ENCODE results near the gene EGFL7.

The EGFL7 gene

DNA sequence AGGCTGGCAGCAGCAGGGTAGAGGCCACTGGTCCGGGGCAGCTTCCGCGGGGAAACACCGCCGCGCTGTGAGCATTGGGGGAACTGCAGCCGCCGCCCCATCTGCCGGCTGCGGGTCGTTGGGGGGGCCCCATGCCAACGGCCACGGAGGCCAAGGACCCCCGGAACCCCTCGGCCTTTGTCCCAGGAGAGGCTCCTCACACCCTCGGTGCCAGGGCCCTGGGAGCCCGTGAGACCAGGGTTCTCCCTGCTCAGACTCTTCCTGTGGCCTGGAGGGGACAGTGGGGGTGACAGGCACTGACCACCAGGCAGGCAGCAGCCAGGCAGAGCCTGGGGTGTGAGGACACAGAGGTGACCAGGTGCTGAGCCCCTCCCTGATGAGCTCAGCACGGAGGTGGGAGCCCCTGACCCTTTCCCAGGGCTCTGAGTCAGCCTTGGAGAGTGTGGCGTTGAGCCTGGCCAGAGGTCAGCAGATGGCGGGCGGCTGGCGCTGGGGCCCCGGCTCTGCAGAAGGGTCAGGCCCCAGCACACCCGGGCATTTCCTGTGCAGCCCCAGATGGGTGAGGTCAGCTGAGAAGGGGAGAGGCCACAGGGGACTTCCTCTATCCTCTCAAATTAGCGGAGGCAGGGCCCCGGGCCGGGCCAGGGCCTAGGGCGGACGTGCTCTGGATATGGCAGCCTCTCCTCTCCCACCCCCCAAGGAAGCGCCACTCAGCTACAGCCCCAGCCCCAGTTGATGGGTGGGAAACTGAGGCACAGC lies 17.9 kb upstream of the EGFL7 start:
- DNase-seq (ENCODE audit: low spot score): peak; percentile 87

DNA sequence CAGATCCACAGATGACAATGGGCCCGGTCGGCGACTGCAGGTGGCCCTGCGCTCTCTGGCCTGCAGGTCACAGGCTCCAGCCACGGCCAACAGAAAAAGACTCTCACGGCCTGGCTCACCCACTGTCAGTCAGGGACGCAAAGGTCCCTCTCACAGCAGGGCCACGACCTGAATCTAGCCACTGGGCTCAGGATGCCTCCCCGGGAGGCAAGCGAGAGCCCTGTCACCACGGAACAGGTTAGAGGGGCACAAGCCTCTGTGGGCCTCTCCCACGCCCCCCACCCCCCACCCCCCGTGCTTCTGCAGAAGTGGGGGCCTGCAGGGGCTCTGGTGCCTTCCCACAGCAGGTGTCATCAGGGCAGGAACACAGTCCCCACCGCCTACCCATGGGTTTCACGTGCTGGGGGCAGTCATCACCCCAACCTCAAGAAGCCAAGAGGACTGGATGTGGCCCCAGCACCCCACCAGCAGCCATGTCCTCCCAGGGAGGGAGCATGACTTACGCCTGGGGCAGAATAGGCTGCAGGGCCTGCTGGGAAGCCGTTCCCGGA lies 17.3 kb upstream of the EGFL7 start:
- DNase-seq (ENCODE audit: low spot score): no peak

DNA sequence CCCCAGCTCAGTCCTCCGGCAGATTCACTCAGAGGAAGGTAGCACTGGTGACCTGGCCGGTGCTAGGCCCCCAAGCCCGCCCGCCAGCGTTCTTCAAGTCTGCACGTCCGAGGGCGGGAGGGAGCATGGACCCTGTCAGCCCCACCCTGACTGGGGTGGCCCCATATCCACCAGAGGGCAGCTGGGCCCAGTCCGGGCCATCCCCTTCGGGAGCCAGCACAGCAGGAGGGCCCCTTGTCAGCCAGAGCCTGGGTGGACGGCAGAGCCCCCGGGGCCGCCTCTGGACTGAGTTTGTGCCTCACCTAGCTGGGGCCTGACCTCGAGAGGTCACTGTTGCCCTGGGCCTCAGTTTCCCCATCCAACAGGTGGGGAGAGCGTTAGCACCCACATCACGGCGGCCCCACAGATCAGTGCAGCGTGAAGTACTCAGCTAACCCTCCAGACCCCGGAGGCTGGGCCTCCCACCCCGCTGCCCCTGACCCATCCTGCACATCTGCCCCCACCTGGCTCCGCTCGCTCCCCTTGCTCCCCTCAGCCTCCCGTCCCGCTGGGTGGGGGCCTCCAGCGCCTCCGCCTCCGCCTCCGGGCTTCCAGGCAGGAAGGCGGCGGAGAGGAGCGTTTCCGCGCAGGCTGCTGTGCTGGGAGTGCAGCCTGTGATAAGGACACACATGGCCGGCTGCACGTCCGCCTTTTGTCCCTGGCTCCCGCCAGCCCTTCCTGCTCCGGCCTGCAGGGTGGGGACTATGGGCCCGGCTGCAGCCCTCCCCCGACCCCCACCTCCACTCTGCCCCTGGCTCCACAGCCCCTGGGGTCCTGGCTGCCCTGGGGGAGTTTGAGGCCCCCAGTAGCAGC lies 16.6 kb upstream of the EGFL7 start:
- no peak for DNase-seq (ENCODE audit: low spot score)

DNA sequence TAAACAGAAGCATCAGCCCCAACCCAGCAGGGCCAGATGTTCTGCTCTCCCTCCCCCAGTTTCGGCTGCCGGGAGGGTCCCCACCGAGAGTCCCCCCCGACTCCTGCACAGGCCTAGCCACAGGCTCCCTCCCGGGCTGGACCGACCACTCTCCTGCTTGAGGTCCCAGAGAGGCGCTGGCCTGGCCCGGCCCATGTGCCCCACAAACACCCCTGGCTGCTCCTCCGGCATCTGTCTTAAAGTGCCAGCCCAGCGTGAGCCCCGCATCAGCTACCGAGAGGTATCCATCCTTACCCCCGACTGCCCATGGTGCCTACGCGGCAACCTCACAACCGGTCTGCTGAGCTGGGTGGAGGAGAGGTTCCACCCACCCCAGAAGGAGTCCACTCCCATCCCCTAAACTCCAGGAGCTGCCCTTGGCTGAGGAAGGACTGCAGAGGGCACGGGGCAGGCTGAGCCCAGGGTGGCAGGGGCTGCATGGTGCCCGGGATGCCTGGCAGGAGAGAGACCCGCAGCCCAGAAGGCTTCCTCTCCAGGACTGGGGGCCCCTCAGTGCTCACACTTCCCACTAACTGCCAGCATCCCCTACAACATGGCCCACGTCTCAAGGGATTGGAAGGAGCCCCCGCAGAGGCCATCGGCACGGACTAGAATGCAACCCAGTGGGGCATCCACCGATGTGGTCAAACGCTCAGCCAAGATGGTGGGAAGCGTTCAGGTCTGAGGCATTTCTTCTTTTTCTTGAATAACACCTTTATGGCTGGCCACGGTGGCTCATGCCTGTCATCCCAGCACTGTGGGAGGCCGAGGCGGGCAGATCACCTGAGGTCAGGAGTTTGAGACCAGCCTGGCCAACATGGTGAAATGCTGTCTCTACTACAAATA lies 15.6 kb upstream of the EGFL7 start:
- DNase-seq (ENCODE audit: low spot score): no peak

DNA sequence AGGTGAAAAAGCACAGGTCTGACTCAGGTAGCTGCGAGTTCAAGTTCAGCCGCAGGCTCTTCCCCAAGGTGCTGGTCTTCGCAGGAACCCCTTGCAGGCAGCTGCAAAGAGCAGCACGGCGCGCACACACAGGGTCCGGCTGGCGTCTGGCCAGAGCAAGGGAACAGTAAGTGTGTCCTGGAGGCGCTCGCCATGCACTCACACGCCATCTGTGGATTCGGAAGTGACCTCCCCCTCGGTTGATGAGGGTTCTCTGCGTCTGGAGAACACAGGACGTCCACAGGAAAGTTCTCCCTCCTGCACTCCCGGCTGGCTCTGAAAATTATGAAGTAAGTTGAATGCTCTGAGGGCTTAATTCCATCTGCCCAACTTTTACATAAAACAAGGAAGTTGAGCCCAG lies 14.0 kb upstream of the EGFL7 start:
- DNase-seq (ENCODE audit: low spot score): no peak

DNA sequence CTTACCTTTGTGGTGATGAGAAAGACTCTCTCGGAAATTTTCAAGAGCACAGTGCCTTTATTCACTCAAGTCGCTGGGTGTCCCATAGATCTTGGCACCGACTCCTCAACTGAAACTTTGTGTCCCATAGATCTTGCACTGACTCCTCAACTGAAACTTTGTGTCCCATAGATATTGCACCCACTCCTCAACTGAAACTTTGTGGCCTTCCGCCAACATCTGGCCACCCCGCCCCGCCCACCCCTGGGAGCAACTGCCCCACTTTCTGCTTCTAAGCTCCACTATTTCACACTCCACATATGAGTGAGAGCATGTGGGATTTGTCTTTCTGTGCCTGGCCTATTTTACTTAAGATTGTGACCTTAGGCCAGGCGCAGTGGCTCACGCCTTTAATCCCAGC lies 12.7 kb upstream of the EGFL7 start:
- no peak for DNase-seq (ENCODE audit: low spot score)

DNA sequence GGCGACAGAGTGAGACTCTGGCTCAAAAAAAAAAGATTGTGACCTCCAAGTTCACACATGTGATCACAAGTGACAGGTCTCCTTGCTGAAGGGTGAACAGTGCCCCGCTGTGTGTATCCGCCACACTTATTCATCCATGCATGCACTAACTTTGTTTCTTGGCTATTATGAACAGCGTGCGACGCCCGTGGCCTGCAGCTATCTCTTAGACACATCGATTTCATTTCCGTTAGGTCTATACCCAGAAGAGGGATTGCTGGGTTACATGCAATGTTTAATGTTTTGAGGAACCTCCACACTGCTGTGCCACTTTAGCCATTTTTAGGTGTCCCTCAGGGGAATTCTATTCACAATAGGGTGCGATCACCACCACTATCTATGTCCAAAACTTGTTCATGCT lies 12.1 kb upstream of the EGFL7 start:
- DNase-seq (ENCODE audit: low spot score): no peak

DNA sequence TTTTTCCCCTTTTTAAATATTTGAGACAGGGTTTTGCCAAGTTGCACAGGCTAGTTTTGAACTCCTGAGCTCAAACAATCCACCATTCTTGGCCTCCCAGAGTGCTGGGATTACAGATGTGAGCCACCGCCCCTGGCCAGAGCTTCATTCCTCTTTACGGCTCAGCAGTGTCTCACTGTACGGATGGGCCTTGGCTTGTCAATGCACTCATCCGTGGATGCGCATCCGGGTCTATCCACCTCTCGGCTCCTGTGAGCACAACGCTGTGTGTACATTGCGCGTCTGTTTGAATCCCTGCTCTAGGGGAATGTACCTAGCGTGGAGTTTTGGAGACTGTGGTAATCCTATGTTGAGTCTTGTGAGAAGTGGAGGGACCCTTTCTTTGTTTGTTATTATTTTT lies 10.9 kb upstream of the EGFL7 start:
- DNase-seq (ENCODE audit: low spot score): no peak

DNA sequence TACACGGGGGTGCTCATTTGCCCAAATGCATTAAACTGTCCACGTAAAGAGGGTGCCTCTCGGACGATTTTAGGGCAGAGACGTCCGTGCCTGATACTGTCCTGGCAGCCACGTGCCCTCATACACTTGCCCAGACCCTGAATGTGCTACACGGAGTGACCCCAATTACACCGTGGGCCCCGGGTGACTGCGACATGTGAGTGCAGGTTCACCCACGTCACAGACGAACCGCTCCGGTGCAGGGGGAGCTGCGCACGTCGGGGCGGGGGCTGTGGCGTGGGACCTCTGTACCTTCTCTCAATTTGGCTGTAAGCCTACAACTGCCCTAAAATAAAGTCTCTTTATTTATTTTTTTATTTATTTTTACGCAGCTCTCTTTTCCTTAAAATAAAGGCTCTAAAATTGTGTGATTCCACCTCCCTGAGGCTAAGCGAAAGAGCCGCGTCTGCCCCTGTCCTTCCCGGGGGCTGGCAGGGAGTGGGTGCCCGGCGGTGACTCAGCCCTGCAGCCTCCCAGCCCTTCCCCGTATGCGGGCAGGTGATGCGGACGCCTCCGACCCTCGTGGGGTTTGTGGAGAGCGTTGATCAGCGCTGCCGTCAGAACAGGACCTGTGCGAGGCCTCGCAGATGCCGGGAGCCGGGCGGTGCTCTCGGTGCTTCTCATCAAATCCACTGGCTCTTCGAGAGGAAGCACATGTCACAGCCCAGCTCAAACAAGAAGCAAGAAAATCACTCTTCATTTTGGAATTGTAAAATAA lies 9.2 kb upstream of the EGFL7 start:
- no peak for DNase-seq (ENCODE audit: low spot score)

DNA sequence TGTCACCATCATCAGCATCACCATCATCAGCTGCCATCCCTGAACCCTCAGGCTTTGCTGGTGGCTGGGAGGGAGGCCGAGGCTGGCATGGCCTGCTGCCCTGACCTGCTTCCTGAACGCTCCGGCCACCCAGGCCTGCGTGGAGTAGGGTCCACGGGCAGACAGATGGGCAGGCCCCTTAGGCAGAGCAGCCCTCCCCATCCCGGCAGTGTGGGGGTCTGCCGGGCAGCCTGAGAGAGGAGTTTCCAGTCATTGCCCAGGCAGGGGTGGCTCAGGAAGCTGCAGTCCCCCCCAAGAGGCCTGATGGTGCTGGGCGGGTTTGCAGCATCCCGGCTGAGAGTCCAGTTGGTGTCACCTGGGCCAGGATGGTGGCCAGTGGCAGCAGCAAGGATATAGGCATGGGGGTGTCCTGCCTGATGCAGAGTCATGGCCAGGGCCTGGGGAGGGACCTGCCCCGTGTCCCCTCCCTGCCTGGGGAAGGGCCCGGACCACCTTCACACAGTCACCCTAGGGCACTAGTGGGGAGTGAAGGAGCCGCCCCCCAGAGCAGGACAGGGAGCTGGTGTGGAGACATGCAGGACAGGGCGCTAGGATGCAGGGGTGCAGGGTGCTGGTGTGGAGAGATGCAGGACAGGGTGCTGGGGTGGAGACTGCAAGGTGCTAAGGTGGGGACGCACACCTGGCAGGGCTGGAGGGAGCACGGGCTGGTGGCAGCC lies 7.7 kb upstream of the EGFL7 start:
- DNase-seq (ENCODE audit: low spot score): no peak

DNA sequence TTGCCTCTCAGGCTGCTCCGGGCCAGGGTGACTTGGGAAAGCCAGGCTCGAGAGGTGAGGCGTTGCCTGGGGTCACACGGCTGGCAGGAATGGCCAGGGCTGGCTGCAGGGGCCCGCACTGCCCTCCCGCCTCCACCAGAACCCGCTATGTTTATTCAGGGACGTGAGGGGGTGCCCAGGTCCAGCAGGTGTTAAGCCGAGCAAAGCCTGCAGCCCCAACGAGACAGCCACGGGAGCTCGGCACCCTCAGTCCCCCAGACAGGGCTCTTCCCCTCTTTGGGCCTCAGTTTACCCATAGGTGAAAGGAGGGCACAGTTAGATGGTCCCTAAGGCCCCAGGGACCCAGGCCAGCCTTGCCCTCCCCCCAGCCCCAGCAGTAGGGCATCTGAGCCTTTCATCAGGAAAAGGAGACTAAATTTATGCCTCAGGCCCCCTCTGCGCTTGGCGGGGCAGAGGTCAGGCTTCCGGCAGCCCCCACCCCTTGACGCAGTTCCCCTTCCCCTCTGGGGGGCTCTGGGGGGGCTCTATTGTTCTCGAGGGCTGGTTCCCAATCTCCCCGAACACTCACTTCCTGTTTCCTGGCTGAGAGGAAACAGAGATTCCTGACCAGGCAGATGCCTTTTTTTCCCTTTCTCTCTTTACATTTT lies 7.1 kb upstream of the EGFL7 start:
- no peak for DNase-seq (ENCODE audit: low spot score)

DNA sequence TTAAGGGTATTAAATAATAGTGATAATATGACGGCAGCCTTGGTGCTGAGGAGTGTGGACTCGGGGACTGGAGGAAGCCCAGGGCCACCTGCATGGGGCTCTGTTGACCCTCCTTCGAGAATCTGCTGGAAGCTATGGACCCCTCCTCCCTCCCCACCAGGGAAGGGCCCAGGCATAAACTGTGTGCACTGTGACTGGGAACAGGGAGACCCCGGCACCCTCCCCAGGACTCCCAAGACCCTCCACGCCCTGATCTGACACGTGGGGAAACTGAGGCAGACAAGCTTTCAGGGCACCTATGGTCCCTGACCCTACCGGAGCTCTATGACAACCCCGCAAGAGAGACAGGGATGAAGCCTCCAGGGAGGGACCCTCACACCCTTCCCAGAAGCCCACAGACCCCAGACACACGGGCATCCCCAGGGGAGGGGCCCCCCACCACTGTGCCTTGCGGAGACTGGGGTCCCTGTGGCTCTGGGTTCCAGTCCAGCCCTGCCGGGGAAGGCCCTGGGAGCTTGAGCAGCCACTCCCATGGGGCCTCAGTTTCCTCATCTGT lies 6.5 kb upstream of the EGFL7 start:
- no peak for DNase-seq (ENCODE audit: low spot score)

DNA sequence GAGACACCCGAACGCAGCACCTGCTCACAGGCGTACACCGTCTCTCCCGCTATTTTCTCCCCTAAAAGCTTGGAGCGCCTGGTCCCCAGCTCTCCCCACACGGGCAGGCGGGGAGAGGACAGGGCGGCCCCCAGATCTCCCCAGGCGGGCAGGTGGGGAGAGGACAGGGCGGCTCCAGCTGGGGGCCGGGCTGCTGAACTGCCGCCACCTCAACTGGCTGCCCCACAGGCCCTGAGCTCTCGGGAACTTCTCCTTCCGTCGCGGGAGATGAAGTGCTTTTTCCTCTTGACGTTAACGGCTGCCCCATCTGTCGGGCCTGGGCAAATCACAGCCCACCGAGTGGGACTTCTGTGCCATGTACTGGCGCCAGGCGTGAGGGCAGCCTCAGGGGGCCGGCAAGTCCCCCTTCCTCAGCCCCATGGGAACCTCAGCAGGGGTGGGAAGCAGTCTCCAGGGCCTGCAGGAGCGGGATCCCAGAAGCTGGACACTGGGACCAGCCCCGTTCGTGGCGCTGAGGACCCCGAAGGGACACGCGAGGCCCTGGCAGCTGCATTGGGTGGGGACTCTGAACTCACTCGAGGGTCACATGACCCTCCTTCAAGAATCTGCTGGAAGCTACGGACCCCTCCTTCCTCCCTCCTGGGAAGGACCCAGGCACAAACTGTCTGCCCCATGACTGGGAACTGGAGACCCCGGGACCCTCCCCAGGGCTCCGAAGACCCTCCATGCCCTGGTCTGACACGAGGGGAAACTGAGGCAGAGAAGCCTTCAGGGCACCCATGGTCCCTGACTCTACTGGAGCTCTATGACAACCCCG lies 5.7 kb upstream of the EGFL7 start:
- DNase-seq (ENCODE audit: low spot score): no peak

DNA sequence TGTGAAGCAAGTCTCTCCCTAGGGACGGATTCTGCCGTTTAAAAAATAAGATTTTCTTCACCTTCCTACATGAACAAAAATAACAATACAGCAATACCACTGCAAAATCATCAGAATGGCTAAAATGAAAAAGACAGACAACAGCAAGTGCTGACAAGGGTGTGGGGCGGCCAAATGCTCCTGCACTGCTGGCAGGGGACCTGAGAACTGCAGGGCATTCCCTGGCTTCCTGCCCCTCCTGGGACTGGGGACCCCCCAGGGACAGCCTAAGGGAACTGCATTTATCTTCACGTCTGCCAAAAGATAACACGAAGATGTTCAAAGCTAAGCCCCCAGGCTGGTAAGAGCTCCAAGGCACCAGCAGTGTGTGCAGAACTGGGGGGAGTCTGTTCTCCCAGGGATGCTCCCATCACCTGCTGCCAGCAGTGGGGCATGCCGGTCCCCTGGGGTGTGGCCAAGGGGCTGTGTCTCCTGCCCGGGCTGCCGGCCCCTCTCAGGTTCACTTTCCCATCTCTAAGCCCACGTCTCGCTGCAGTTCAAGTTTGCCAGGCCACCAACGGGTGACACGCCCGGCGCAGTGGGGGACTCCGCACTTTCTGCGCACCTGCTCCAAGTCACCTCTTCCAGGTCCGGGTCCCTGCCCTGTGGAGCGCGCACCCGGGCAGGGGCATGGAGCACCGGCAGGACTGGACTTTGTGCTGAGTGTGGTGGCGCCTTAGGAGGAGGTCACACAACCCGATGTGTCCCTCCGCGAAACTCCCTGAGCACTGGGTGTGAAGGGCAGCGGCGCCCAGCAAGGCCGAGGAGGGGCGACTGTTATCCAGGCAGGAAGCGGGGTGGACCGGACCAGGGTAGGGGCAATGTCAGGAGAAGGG lies 4.5 kb upstream of the EGFL7 start:
- no peak for DNase-seq (ENCODE audit: low spot score)

DNA sequence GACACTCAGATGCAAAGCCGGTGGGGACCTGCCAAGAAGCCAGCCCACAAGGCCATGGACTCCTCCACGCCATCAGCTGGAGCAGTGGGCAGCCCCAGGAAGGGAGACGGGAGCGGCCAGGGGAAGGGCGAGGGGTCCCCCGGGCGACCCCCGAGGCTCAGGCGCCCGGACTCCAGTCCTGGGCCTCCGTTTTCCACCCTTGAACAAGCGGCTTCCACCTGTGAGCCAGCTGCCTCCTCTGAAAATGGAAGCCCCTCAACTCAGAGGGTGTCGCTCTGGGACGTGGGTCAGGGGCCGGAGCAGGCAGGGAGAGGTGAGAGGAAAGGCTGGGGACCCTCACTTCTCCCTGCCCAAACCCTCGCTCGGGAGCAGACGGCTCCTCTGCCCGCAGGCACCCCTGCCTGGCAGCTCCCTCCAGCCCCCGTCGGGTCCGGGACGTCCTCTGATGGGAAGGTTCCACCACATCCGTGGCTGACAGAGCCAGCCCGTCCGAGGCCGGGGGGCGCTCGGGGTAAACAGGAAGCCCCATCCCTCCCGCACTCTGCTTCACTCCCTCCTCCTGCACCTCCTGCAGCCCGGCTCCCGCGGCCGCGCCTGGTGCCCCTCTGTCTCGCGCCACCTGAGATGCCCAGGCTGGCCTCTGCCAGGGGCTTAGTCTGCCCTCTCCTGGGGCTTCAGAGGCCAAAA lies 3.7 kb upstream of the EGFL7 start:
- DNase-seq (ENCODE audit: low spot score): no peak

DNA sequence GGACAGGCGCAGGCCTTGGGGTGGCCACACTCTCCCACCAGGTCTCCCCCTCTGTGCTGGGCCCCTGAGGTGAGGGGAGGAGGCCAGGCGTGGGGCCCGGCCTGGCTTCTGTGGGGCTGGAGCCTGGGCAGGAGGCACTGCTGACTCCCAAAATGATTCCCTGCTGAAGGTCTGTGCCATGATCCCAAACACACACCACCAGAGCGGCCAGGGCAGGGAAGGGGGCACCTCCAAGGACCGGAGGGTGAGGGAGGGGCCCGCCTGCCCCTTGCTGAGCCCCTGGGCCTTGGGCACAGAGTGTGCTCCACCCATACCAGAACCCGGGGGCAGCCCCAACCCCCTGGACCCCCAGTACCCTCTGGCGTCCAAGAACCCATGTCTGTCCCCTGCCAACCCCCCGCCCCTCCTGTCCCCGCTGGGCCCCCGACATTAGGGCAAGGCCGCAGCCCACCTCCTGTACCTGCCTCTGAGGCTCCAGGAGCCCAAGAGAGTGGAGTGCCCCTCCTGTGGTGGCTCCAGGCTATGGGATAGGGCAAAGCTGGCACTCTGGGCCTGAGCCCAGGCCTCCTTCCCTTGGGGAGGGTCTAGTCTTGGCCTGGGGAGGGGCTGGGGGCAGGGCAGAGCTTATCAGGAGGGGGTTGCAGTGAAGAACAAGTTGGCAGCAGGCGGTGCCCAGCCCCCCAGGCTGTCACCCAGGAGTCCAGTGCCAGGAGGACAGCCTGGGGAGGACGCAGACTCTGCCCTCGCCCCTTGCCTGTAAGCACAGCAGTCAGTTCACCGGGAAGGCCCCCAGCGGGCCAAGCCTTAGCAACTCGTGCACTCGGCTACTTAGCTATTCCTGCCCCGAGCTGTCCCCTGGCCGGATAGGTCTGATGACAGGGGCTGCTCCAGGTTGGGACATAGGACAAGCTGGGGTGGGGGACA lies 2.6 kb upstream of the EGFL7 start:
- no peak for DNase-seq (ENCODE audit: low spot score)

Measured in germinal center (tissue), 1 donor.